GM12801 (cell line): ENCODE data around the gene RAD51B.

ENCODE experiments used
- CTCF ChIP-seq: IDR thresholded peaks from one replicate; pipeline ENCODE4 v1.5.1; 2011; ENCODE audit warnings: control low read depth; ENCODE audit not compliant: insufficient read length; ENCODE audit errors: extremely low read depth

Gene RAD51B

GRCh38 chr14:68343534-68344118, 524.0 kb downstream of the RAD51B start:
- no peak for TF ChIP-seq CTCF

- no peak for TF ChIP-seq CTCF
Measured at GRCh38 chr14:68345738-68346137, 526.2 kb downstream of the RAD51B start.

DNA sequence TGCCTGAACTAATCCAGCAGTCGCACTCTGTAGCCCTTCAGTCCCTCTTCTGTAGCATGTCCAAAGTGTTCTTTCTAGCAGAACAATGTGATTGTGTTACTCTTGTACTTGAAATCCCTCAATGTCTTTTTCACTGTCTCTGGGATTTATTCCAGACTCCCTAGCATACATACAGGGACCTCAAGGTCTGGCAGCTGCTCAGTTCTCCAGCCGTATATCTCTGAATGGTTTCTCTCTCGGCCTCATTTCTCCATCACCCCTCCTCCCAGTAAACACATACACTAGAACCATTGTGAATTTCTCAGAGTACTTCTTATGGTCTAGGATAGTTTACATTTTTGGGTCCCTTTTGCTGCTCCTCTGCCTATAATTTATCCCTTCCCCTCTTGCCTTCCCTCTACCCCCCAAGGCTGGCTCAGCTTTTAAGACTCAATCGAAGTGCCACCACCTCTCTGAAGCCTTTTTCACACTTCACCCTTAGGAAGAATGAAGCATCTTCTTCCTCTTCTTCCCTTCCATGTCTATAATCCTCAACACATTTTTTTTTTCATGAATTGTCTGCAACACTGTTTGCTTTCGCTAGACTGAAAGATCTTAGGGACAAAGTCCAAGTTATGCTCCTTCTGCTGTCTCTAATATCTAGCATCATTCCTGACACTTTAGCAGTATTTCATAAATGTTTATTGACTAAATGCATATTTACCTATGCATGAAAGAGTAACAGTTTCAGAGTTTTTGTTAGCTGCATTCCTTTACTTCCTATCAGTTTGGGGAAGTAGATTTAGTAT, 527.2 kb downstream of the RAD51B start:
- TF ChIP-seq CTCF: no peak

GRCh38 chr14:68349900-68350629, 530.5 kb downstream of the RAD51B start:
- TF ChIP-seq CTCF: no peak

DNA sequence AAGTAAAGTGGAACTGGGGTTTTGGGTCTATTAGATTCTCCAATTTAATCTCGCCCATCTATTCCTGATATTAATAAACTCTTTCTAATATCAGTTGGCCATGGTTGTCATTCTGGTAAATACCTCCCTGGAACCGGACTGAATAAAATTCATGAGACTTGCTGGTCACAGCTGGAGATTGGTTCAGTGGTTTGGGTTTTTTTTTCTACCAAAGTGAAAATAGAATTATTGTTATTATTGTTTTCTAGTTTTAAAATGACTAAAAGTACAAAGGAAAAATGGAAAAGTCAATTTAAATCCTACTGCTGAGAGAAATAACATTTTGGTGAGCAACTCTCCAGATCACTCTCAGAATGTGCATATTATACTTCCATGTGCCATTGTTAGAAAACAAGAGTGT, 535.8 kb downstream of the RAD51B start:
- no peak for TF ChIP-seq CTCF

DNA sequence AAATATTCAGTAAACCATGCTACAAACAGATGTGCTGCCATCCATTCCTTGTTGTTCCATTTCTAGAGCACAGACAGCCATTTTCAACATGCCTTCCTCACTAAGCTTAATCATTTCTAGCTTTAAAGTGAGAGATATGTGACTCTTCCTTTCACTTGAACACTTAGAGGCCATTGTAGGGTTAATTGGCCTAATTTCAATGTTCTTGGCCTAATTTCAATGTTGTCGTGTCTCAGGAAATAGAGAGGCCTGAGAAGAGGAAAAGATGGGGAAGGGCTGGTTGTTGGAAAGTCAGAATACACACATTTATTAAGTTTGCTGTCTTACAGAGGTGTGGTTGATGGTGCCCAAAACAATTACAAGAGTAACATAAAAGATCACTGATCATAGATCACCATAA, 538.2 kb downstream of the RAD51B start:
- TF ChIP-seq CTCF: no peak

- TF ChIP-seq CTCF: no peak
Measured at GRCh38 chr14:68358500-68358899, 538.9 kb downstream of the RAD51B start.
